DOHH2 (cell line): ENCODE measurements around the gene RHBDL3.

Source experiments
- H3F3A ChIP-seq: fragments of 200-600 bp; sonication (generic), shearing (Covaris generic); 2 replicates; pipeline ENCODE4 v1.6.0; 2016; ENCODE audit warnings: antibody characterized with exemption, mild to moderate bottlenecking; ENCODE audit not compliant: control insufficient read depth, insufficient read depth
- H3K27ac ChIP-seq: fragments of 200-600 bp; sonication (generic); 2 replicates; pipeline ENCODE4 v1.5.1; 2014; ENCODE audit warnings: low read depth, mild to moderate bottlenecking, low read length, moderate library complexity
- H3K27me3 ChIP-seq: fragments of 200-600 bp; sonication (generic); 2 replicates; pipeline ENCODE4 v1.6.1; 2014; ENCODE audit warnings: mild to moderate bottlenecking, low read length, mixed read lengths; ENCODE audit not compliant: control insufficient read depth
- H3K36me3 ChIP-seq: fragments of 200-600 bp; sonication (generic); 2 replicates; pipeline ENCODE4 v1.6.1; 2014; ENCODE audit warnings: mild to moderate bottlenecking, low read length, moderate library complexity, mixed read lengths; ENCODE audit not compliant: control insufficient read depth
- H3K4me1 ChIP-seq: fragments of 200-600 bp; sonication (generic); 2 replicates; pipeline ENCODE4 v1.6.1; 2014; ENCODE audit warnings: mild to moderate bottlenecking, low read length, mixed read lengths; ENCODE audit not compliant: control insufficient read depth
- H3K4me2 ChIP-seq: fragments of 200-600 bp; sonication (generic); 2 replicates; pipeline ENCODE4 v1.6.0; 2014; ENCODE audit warnings: mild to moderate bottlenecking, low read length, moderate library complexity
- H3K4me3 ChIP-seq: fragments of 200-600 bp; sonication (generic); 2 replicates; pipeline ENCODE4 v1.5.1; 2014; ENCODE audit warnings: mild to moderate bottlenecking, low read length, mixed read lengths
- H3K79me2 ChIP-seq: fragments of 200-600 bp; sonication (generic); 2 replicates; pipeline ENCODE4 v1.6.1; 2014; ENCODE audit warnings: mild to moderate bottlenecking, low read length, mixed read lengths; ENCODE audit not compliant: control insufficient read depth
- H3K9me2 ChIP-seq: fragments of 200-600 bp; sonication (generic); replicated peaks from 2 replicates; pipeline ENCODE4 v1.6.1; 2014; ENCODE audit warnings: mild to moderate bottlenecking, low read length, mixed read lengths; ENCODE audit not compliant: control insufficient read depth
- H3K9me3 ChIP-seq: fragments of 200-600 bp; sonication (generic); 2 replicates; pipeline ENCODE4 v1.6.1; 2014; ENCODE audit warnings: antibody characterized with exemption, low read length, mixed read lengths; ENCODE audit not compliant: control insufficient read depth, insufficient read depth
- H4K20me1 ChIP-seq: fragments of 200-600 bp; sonication (generic); 2 replicates; pipeline ENCODE4 v1.6.0; 2014; ENCODE audit warnings: low read depth, mild to moderate bottlenecking, antibody characterized with exemption, low read length, moderate library complexity; ENCODE audit not compliant: control insufficient read depth, insufficient read depth
- EZH2phosphoT487 ChIP-seq: fragments of 200-600 bp; sonication (generic); IDR thresholded peaks from 2 replicates; pipeline ENCODE4 v1.6.1; 2017; ENCODE audit warnings: borderline replicate concordance, mild to moderate bottlenecking, antibody characterized with exemption, low read length, moderate library complexity, mixed read lengths
- TF ChIP-seq, protein P1 (sequence below): fragments of 200-600 bp; sonication (generic); IDR thresholded peaks from one replicate; pipeline ENCODE4 v1.5.1; 2014; ENCODE audit warnings: antibody characterized with exemption, mild to moderate bottlenecking, low read depth, low read length; ENCODE audit not compliant: poor library complexity, severe bottlenecking

Gene RHBDL3

DNA sequence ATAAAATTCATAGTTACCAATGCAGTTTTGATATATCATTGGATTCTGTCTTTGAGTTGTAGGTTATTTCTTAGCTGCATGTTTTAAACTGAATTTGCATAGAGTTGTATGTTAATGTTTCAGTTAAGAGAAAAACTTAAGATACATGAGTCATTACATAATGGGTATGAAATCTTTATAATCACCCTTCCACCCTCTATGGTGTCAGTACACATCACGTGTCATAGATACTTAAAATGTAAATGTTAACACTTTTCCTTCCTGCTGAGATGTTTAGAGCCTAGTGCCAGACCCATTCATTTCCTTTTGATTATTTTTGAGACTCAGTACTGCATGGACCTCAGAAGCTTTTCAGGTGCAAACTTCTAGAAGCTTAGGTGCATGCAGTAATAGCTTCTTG lies 104.8 kb downstream of the RHBDL3 start:
- peaks cover 59% of the 10 kb centered on the region for H3K79me2 ChIP-seq
- TF ChIP-seq, protein P1, sequence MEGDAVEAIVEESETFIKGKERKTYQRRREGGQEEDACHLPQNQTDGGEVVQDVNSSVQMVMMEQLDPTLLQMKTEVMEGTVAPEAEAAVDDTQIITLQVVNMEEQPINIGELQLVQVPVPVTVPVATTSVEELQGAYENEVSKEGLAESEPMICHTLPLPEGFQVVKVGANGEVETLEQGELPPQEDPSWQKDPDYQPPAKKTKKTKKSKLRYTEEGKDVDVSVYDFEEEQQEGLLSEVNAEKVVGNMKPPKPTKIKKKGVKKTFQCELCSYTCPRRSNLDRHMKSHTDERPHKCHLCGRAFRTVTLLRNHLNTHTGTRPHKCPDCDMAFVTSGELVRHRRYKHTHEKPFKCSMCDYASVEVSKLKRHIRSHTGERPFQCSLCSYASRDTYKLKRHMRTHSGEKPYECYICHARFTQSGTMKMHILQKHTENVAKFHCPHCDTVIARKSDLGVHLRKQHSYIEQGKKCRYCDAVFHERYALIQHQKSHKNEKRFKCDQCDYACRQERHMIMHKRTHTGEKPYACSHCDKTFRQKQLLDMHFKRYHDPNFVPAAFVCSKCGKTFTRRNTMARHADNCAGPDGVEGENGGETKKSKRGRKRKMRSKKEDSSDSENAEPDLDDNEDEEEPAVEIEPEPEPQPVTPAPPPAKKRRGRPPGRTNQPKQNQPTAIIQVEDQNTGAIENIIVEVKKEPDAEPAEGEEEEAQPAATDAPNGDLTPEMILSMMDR = no peak
- no peak for TF ChIP-seq EZH2phosphoT487
- no peak overlapping the region for H3K27ac ChIP-seq
- H3K4me1 ChIP-seq = no peaks in the 10 kb centered on the region
- peaks cover 11% of the 10 kb centered on the region; the same call in 1 of the 2 replicates for H4K20me1 ChIP-seq
- no peak overlapping the region for H3K4me3 ChIP-seq
- peaks cover 96% of the 10 kb centered on the region for H3K36me3 ChIP-seq
- H3K4me2 ChIP-seq = no peak overlapping the region
- no peaks in the 10 kb centered on the region for H3K9me2 ChIP-seq
- no peaks in the 10 kb centered on the region for H3K27me3 ChIP-seq
- peaks cover 20% of the 10 kb centered on the region for H3F3A ChIP-seq
- H3K9me3 ChIP-seq = no peaks in the 10 kb centered on the region
